ENCODE data around the gene RPS6KL1. TPM values are rescaled to one million over a fixed set of nuclear protein-coding genes. Genes with fewer than 3 reads are reported as not detected.

RPS6KL1 gene
- total RNA-seq, 4 donors from 2014 or later = 0.83 to 1.7 (median 1.3) TPM

DNA sequence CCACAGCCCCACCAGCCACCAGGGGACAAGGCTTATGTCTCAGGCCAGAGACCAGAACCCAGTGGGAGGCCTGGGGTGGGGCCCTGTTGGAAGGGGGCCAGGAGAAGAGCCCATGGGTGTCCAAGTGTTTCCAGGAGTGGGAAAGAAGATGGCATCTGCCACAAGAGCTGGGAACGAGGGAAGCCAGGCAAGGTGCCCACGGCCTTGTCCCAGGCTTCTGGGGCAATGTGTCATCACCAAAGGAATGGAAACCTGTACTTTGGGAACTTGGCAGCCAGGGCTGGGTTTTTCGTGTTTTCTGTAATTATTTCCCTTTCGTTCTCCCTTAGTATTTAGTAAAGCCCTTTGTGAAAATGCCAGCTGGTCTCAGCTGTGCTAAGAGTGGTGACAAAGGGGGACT lies 37.7 kb upstream of the RPS6KL1 start:
- TF ChIP-seq, protein P1, sequence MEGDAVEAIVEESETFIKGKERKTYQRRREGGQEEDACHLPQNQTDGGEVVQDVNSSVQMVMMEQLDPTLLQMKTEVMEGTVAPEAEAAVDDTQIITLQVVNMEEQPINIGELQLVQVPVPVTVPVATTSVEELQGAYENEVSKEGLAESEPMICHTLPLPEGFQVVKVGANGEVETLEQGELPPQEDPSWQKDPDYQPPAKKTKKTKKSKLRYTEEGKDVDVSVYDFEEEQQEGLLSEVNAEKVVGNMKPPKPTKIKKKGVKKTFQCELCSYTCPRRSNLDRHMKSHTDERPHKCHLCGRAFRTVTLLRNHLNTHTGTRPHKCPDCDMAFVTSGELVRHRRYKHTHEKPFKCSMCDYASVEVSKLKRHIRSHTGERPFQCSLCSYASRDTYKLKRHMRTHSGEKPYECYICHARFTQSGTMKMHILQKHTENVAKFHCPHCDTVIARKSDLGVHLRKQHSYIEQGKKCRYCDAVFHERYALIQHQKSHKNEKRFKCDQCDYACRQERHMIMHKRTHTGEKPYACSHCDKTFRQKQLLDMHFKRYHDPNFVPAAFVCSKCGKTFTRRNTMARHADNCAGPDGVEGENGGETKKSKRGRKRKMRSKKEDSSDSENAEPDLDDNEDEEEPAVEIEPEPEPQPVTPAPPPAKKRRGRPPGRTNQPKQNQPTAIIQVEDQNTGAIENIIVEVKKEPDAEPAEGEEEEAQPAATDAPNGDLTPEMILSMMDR (IDR thresholded peaks at IDR 0.05) = no peak
- 52 to 58% methylated on average over 3 to 4 of the region's 4 CpGs for WGBS, 2 donors
- Histone ChIP-seq H3K27ac (no peak overlapping the region), H3K36me3 (no peaks in the 10 kb centered on the region), H3K9me3 (no peaks in the 10 kb centered on the region), H3K4me3 (no peak overlapping the region), H3K27me3 (no peaks in the 10 kb centered on the region), H3K4me1 (peaks cover 0 to 31% (median 10%) of the 10 kb centered on the region in 3 donors)
- no peak for DNase-seq
- intact Hi-C loops (cut with DNase I) = no loop called here

DNA sequence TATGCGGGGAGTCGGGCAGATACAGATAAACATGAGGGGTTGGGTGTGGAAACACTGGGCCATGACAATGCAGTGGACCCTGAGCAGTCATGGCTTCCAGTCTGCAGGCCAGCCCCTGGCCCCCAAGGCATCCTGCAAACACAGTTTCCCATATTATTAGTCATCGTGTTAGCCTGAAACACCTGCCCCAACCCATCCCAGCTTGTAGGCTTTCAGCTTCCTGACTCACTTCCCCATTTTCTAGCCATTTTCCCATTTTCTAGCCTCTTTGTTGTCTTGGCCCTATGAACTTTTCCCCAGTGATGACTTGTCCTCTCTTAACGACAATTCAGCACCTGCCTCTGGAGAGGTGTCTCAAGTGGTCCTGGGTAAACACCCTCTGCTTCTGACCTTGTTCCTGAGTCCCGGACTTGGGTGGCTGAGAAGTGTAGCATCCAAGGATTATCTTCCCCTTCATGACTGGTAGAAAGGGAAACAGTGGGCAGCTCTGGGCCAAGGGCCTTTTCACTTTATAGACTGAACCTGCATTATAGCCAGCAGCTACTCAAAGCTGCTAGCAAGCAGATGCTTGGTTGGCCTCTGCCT lies 36.6 kb upstream of the RPS6KL1 start:
- no peak for DNase-seq
- Histone ChIP-seq H3K9me3 (no peaks in the 10 kb centered on the region), H3K36me3 (no peaks in the 10 kb centered on the region), H3K27ac (no peak overlapping the region), H3K4me1 (peaks cover 7 to 35% (median 12%) of the 10 kb centered on the region in 3 donors), H3K4me3 (no peak overlapping the region), H3K27me3 (no peaks in the 10 kb centered on the region)
- no peak for TF ChIP-seq POLR2A (IDR thresholded peaks at IDR 0.05)
- TF ChIP-seq, protein P1 (IDR thresholded peaks at IDR 0.05) = no peak
- intact Hi-C loops (cut with DNase I) = no loop called here
- WGBS, 2 donors = 30 to 67% methylated on average over 5 of the region's 5 CpGs

DNA sequence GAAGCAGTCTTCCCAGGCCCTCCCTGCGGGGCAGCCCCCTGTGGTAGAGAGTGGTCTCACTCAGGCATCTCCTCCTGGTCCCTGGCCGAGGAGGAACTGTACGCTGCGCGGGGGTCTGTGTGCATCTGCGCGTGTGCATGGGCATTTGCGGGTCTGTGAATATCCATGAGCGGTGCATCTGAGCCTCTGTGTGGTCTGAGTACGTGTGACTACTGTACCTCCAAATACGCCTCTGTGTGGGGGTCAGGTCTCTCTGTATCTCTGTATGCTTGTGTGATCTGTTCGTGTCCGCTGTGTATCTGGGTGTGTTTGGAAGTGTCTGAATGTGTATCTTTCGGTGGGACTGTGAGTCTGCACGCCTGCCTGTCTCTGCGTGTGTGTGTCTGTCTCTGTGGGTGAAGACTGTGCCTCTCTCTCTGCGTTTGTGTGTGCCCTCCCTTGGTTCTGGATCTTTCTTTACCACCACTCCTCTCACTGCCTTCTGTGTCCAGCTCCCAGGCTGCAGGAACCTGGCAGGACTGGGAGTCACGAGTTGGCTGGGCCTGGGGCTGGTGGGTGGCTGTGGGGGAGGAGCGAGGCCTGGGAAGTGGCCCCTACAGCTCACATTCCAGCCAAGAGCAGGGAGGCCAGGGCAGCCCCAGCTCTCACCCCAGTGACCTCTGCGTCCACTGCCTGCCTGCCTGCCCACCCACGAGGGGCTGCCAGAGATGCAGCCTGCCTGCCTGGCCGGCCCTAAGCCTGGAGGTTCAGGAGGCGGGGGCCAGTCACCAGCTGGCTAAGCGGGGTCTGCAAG lies 33.4 kb upstream of the RPS6KL1 start:
- intact Hi-C loops (cut with DNase I) = no loop called here
- no peak for DNase-seq
- Histone ChIP-seq H3K36me3 (no peaks in the 10 kb centered on the region), H3K9me3 (no peaks in the 10 kb centered on the region), H3K27me3 (no peaks in the 10 kb centered on the region), H3K4me3 (peak overlapping the region in 2 of 4 donors; percentile 53 to 78), H3K27ac (no peak overlapping the region), H3K4me1 (peaks cover 21 to 47% (median 31%) of the 10 kb centered on the region in 3 donors)
- 94% methylated on average over 6 to 8 of the region's 24 CpGs for WGBS, 2 donors
- TF ChIP-seq, protein P1 (IDR thresholded peaks at IDR 0.05) = no peak
- TF ChIP-seq POLR2A (IDR thresholded peaks at IDR 0.05) = no peak

DNA sequence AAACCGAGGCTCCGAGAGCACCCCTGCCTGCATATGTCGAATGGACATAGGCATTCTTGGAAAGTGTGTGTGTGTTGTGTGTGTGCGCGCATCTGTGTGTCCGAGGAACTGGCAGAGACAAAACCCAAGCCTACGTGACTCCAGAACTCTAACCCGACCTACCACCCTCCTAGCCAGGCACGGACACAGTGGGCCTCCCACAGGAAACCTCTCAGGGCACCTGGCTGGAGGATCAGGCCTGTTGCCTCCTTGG lies 32.9 kb upstream of the RPS6KL1 start:
- Histone ChIP-seq H3K36me3 (no peaks in the 10 kb centered on the region), H3K27me3 (no peaks in the 10 kb centered on the region), H3K4me3 (peak overlapping the region; percentile 45 to 78 (median 54)), H3K27ac (peak overlapping the region in 1 of 4 donors; percentile 64), H3K4me1 (peaks cover 21 to 50% (median 31%) of the 10 kb centered on the region in 3 donors), H3K9me3 (no peaks in the 10 kb centered on the region)
- 77 to 80% methylated on average over 1 to 4 of the region's 9 CpGs for WGBS, 2 donors
- intact Hi-C loops (cut with DNase I) = no loop called here
- no peak for DNase-seq
- no peak for TF ChIP-seq POLR2A (IDR thresholded peaks at IDR 0.05)
- TF ChIP-seq, protein P1 (IDR thresholded peaks at IDR 0.05) = no peak

DNA sequence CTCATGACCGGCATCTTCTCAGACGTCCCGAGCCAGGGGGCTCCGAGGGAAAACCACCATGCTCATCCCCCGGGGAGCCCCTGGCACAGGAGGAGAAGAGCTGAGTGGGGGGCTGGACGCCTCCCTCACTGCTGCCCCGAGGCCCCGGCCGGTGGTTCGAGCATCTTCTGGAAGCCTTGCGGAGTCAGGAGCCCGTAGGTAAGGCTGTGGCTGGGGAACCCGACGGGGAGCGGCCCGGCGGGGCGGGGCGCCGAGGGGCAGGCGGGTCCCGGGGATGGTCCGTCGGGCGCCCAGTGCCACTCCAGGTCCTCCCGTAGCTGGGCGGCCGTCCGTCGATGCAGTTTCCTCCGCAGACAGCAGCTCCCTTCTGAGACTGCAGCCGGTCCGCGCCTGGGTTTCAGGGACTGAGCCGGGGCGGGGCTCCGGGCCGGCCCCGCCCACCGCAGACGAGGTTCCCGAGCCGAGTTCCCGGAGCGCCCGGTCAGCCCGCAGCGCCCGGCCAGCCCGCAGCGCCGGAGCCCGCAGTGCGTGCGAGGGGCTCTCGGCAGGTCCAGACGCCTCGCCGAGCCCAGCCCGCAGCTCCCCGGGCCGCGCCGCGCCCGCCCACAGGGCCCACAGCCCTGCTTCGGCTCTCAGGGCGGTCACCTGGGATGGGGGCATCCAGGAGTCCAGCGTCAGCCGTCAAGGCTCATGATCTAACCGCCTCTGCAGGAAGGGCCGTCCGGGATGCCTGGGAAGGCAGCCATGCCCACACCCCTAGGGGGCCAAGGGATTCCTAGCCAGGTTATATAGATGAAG lies 32.4 kb upstream of the RPS6KL1 start, which contains the start of gene PGF:
PGF (minus strand) TSS at position 369 of the 798 bp plus-strand sequence; CDS start at position 14, 355 bp downstream.
- intact Hi-C loops (cut with DNase I) = no loop called here
- DNase-seq = no peak
- Histone ChIP-seq H3K27me3 (no peaks in the 10 kb centered on the region), H3K27ac (peak within 1 kb of the TSS; percentile 7 to 67 (median 62)), H3K9me3 (no peaks in the 10 kb centered on the region), H3K4me3 (peak within 1 kb of the TSS; percentile 45 to 78 (median 54)), H3K4me1 (peaks cover 21 to 50% (median 31%) of the 10 kb centered on the region in 3 donors), H3K36me3 (peaks cover 0 to 4% (median 0%) of the 10 kb centered on the region in 3 donors)
- 15% methylated on average over 5 of the region's 73 CpGs; no CpG with 5 or more reads in 1 of the 2 donors for WGBS, 2 donors
- peak in 2 of 4 donors; percentile 65 to 75 for TF ChIP-seq POLR2A (IDR thresholded peaks at IDR 0.05)
- TF ChIP-seq, protein P1 (IDR thresholded peaks at IDR 0.05) = no peak

Data from esophagus squamous epithelium (tissue), 5 donors.